NCI-H2029 (cell line): ENCODE results near the gene CRX.
A peak's percentile ranks its signal among the peaks of the same experiment; 100 is the strongest.
"Not testable (repeated sequence)": the region's sequence is repeated elsewhere in the genome, so short reads cannot be mapped to it uniquely, and the experiment has no call there.

Experiments used
- DNase-seq: peaks from one replicate; lab custom pipeline; 2025; lab: John Stamatoyannopoulos, UW

CRX gene

DNA sequence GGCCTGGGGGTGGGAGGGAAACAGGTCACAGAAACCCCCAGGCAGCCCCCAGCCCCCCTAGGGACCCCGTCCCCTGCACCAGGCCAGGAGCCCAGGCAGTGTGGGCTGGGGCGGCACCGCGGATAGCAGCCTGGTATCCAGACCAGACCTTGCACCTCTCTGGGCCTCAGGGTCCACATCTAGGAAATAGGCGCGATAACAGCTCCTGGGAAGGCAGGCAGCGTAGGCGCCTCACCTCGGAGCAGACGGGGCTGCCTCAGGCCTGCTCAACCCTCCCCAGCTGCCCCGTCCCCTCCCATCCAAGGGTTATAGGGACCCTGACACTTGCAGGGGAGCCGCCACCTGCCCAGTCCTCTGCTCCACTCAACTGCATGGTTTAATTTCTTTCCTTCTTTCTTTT, 18.1 kb upstream of the CRX start:
- not testable (repeated sequence) for DNase-seq

DNA sequence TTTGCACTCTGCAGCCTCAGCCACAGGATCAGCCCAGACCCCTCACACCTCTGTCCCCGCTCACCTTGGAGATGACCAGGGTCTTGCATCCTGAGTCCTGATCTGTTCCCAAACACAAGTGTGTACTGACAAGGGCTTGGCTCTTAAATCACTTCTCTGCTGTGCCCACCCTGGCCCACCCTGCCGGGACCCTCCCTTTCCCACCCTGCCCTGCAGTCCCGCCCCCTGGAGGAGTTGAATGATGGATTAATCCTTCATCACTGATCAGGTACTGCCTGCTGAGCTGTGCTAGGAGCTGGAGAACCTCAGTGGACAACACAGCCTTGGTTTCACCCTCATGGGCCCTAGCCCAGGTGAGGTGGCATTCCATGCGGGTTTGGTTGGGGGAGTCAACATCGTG, 17.3 kb upstream of the CRX start, which contains the start of gene TPRX1:
Gene TPRX1 (minus strand): TSS at position 101 of the 400 bp plus-strand sequence. CDS start 12 bp downstream, at position 89.
- DNase-seq, result not testable (repeated sequence)

DNA sequence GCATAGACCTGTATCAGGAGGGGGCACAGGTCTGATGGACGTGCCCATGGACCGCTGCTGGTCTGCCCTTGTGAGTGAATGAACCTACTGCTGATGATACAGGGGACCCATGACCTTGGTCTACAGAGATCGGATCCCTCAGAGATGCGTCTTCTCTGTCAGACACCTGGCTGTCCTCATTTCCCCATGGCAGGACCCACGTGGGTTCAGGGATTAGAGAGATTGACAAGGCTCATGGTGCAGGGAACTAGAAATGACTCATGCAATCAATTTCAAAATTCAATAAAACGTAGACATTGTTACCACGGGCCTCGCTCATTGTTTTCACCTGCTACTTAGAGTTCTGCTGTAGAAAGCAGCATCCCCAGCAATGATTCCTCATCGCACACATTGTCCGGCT, 16.4 kb upstream of the CRX start:
- no peak for DNase-seq

DNA sequence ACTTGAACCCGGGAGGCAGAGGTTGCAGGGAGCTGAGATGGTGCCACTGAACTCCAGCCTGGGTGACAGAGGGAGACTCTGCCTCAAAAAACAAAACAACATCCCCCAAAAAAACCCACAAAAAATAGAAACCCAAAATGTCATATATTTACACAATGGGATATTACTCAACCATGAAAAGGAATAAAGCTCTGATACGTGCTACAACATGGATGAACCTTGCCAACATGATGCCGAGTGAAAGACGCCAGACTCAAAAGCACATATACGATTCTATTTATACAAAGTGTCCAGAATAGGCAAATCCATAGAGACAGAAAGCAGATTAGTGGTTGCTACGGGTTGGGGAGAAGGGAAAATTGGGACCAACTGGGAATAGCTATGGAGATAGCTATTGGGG, 15.3 kb upstream of the CRX start:
- DNase-seq, result no peak

DNA sequence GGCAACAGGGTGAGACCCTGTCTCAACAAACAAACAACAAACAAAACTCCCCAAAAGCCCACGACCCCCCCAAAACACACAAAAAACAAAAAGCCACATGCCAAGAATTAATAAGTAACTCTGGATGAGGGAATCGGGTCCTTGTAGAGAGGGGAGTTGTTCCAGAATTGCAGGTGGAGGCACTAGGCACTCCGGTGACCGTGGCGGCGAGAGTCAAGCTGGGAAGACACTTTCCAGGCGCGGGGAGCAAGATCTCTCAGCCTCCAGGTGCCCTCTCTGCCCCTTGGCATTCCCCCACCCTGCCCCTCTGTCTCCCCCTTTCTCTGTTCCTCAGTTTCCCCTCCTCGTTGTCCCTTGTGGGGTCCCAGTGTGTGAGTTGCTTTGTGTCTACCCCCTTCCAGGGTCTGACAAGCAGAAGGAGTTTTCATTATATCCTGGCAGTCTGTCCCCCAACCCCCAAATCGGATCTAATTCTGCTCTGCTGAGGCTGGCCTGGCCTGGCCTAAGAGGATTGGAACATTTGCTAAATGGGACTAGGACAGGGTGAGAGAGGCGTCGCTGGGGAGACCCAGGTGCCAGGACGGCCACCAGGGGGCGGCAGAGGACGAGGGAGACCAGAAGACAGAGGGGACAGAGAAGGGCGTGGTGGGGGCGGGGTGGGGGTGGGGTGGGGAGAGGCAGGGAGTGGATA, 8.3 kb upstream of the CRX start:
- peak; percentile 41 for DNase-seq

DNA sequence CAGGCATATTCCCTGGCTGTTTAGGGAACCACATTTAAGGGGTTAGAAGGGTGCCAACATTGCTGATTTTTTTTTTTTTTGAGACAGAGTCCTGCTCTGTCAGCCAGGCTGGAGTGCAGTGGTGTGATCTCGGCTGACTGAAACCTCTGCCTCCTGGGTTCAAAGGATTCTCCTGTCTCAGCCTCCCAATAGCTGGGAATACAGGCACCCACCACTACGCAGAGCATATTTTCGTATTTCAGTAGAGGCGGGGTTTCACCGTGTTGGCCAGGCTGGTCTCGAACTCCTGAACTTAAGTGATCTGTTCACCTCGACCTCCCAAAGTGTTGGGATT, 7.8 kb upstream of the CRX start:
- DNase-seq, result no peak

DNA sequence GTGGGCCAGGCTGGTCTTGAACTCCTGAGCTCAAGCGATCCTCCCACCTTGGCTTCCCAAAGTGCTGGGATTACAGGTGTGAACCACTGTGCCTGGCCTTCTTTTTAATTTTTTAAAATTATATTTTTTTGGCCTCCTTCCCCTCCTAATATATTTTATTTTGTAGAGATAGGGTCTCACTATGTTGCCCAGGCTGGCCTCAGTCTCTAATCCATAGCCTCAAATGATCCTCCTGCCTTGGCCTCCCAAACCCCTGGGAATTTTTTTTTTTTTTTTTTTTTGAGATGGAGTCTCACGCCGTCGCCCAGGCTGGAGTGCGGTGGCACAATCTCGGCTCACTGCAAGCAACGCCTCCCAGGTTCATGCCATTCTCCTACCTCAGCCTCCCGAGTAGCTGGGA, 5.5 kb upstream of the CRX start:
- DNase-seq, result not testable (repeated sequence)

DNA sequence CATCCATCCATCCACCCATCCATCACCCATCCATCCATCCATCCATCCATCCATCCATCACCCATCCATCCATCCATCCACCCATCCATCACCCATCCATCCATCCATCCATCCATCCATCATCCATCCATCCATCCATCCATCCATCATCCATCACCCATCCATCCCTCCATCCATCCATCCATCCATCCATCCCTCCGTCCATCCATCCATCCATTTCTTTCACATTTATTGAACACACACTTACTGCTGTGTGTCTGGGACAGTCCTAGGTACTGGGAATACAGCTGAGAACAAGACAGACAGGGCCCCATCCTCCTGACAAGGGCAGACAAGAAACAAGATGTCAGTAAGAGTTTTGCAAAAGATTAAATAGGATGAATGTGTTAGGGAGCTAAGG, 3.5 kb upstream of the CRX start:
- DNase-seq, result not testable (repeated sequence)

DNA sequence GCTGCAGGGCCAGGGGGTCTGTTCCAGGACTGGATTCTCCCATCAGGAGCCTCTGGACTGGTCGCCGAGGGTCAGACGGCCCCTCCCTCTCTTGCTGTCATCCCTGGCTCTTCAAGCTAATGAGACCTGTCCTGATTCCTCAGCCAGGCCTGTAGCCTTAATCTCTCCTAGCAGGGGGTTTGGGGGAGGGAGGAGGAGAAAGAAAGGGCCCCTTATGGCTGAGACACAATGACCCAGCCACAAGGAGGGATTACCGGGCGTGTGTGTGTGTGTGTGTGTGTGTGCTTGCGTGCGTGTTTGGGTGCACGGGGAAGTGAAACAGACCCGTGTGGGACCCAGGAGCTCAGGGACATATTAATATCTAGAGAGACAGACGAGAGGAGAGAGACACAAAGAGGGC, 1.9 kb upstream of the CRX start:
- DNase-seq, result no peak

DNA sequence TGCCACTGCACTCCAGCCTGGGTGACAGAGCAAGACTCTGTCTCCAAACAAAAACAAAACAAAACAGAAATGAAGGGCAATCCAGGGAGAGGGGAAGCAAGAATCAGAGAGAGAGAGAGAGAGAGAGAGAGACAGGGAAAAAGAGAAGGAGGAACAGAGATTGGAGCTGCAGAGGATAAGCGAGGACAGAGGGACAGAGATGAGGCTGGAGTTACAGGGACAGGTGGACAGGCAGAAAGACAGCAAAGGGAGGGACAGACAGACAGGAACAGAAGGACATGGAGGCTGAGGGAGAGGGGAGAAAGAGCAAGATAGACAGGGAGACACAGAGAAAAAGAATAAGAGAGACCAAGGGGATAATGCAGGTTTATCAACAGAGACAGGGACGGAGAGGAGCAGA, 1.3 kb upstream of the CRX start:
- DNase-seq, result no peak

DNA sequence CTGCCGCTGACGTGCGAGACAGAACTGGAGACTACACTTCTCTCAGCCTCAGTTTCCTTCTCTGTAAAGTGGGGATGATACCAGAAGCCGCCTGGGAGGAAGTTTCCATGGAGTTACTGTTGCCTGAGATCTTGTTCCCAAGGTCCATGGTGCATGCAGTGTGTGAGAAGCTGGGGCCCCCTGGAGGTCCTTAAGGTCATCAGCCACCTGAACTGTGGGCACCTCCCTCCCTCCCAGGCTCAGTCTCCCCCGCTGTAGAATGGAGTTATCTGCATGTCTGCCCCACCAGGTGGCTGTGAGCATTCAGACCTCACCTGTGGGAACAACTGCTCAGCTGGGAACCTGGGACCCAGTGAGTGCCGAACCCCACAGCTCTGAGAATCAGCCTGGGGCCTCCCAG, 2.7 kb downstream of the CRX start:
- no peak for DNase-seq

DNA sequence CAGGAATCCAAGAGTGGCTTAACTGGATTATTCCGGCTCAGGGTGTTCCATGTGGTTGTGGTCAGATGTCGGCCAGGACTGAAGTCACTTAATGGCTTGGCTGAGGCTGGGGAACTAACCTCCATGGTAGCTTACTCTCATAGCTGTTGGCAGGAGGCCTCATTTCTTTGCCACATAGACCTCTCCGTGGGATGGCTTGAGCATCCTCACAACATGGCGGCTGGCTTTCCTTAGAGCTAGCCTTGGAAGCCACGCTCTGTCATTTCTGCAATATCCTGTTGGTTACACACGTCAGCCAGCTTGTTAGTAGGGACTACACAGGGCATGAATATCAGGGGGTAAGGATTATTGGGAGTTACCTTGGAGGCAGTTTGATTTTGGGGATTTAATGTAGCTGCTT, 5.1 kb downstream of the CRX start:
- no peak for DNase-seq

DNA sequence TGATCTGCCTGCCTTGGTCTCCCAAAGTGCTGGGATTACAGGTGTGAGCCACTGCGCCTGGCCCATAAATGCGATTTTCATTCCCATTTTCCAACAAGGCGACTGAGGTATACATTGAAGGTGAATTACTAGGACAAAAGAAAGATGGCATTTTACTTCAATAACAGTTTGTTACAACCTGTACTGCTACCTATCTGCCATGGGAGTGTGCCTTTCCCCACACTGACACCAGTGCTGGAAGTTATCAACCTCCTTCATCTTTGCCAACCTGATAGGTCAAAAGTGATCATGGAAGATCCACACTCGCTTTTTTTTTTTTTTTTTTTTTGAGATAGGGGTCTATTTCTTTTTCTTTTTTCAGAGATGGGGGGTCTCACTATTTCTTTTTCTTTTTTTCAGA, 11.0 kb downstream of the CRX start:
- DNase-seq, result no peak

DNA sequence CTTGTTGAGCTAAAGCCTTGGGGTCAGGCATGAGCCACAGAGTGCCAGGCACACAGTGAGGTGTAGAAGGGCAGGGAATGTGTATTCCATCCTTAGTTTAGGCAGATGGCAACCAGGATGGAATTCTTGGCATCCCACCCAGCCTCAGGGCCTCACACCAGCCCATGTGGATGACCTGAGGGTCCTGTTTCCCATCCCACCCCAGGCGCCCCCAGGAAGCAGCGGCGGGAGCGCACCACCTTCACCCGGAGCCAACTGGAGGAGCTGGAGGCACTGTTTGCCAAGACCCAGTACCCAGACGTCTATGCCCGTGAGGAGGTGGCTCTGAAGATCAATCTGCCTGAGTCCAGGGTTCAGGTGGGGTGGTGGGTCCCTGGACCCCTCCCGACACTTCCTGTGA, 14.3 kb downstream of the CRX start:
- no peak for DNase-seq

DNA sequence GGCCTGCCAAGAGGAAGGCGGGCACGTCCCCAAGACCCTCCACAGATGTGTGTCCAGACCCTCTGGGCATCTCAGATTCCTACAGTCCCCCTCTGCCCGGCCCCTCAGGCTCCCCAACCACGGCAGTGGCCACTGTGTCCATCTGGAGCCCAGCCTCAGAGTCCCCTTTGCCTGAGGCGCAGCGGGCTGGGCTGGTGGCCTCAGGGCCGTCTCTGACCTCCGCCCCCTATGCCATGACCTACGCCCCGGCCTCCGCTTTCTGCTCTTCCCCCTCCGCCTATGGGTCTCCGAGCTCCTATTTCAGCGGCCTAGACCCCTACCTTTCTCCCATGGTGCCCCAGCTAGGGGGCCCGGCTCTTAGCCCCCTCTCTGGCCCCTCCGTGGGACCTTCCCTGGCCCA, 17.7 kb downstream of the CRX start:
- no peak for DNase-seq

DNA sequence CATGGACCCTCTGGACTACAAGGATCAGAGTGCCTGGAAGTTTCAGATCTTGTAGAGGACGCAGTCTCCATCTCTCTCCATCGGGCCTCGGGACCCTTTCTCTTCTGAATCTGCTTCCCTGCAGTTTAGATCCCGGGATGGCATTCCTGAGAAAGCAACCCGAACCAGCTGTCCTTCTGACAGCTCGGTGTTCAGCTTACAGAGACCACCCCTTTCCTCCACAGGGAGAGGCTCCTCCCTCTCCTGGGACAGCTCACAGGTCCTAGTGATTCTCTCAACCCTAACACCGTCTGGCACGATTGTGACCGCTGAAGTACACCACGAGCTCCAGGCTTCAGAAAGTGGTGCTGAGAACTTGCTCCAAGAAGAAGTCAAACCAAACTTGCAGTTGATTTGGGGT, 18.2 kb downstream of the CRX start:
- DNase-seq, result no peak

DNA sequence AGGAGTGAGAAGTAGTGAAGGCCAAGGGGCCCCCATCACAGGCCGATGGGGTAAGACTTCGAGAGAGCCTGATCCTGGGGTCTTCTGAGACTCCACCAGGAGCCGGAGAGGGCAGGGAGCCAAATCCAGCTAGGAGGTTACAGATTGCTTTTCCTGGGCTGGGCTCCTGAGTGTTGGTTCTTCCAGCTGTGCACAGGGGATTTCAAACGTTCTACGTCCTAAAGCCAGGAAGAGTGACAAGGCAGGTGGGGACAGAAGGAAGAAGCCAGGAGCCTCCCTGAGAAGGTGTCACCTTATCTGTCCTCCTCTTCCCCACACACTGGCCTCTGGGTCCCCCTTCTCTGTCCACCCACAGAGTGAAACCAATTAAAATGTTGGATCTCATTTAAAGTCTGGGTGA, 21.2 kb downstream of the CRX start:
- DNase-seq, result no peak

DNA sequence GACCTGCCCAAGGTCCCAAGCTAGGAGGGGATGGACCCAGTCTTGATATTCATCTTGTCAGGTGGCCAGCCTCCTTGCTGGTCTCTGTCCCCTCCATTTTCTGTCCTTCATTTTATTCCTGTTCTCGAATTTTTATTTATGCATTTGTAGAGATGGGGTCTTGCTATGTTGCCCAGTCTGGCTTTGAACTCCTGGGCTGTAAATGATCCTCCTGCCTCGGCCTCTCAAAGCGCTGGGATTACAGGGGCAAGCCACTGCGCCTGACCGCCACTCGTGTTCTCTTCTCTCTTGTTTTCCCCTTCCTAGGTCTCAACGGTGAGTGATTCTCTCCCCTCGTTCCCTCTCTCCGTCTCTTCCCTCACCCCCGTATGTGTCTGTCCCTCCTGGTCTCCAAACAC, 26.7 kb downstream of the CRX start:
- no peak for DNase-seq

DNA sequence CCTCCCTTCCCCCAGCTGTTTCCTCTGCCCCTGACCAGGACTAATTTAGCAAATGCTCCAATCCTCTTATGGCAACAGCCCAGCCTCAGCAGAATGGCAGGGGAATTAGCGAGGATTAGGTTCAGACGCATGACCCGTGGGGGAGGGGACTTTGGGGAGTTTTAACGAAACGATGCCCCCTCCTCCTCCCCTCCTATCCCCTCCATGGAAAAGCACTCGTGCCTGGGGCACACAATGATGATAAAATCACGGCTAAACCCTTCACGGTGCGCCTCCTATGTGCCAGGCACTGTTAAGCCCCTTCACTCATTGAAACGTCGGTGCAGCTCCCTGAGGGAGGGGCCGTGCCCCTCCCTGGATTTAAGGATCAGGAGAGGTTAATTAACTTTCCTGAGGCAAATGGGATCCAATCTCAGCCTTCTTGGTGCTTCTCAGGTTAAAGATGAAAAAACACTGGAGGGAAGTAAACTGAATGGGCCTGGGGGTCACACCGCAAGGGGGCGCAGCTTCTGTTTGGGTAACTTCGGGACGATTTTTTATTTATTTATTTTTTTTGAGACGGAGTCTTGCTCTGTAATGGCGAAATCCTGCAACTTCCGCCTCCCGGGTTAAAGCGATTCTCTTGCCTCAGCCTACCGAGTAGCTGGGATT, 27.2 kb downstream of the CRX start:
- DNase-seq, result no peak

DNA sequence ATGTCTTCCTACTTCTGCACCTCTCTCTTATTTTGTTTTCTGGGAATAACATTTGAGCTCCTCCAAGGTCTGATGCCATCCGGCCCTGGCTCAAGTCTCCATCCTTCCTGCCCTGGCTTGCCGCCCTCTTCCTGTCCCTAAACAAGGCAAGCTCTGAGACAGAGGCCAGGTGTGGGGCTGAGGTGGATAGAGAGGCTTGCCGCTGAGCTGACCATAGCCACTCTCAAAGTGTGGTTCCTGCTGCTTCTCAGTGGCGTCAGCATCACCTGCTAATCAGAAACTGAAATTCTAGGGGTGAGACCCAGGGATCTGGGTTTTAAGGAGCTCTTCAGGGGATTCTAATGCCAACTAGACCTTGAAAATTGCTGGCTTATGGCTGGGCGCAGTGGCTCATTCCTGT, 31.3 kb downstream of the CRX start:
- DNase-seq, result no peak

DNA sequence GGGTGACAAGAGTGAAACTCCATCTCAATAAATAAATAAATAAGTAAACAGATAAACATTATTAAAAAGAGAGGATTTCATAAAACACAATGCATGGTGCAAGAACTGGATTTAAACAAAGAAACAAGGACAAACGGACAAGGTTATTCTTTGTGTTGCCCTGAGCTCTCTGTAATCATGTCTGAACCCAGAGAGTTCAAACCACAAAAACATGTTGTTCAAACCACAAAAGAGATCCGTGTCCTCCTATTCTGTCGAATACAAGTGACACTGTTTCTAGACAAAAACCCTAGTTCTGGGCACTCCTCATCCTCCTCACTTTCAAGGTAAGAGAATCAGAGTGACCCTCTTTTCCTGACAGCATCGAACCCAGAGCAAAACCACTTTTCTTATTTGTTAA, 32.7 kb downstream of the CRX start:
- no peak for DNase-seq

DNA sequence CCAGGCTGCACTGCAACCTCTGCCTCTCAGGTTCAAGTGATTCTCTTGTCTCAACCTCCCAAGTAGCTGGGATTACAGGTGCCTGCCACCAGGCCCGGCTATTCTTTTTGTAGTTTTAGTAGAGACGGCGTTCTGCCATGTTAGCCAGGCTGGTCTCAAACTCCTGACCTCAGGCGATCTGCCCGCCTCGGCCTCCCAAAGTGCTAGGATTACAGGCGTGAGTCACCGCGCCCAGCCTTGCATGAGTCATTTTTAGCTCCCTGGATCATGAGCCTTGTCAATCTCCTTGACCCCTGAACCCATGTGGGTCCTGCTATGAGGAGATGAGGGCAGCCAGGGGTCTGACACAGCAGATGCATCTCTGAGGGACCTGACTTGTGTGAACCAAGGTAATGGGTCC, 36.5 kb downstream of the CRX start:
- not testable (repeated sequence) for DNase-seq

DNA sequence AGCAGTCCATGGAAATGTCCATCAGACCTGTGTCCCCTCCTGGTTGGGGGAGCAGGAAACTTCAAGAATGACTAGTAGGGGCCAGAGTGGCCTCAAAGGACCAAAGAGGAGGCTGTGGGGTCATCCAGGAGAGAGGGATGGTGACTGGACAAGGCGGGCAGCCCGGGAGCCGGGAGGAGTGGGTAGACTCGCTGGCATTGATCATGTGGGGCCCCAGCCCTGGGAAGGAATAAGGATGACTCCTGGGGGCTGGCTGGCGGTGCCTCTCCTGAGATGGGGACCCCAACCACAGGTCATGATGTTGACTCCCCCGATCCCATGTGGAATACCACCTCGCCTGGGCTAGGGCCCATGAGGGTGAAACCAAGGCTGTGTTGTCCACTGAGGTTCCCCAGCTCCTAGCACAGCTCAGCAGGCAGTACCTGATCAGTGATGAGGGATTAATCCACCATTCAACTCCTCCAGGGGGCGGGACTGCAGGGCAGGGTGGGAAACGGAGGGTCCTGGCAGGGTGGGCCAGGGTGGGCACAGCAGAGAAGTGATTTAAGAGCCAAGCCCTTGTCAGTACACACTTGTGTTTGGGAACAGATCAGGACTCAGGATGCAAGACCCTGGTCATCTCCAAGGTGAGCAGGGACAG, 37.0 kb downstream of the CRX start, which contains the start of gene TPRX2:
Gene TPRX2 (plus strand): TSS at position 590 of the 640 bp plus-strand sequence. CDS start 12 bp downstream, at position 602.
- DNase-seq, result not testable (repeated sequence)
